GM18861 (cell line): ENCODE measurements around the gene RBMY1A1.
"Not testable (repeated sequence)": the region's sequence is repeated elsewhere in the genome, so short reads cannot be mapped to it uniquely, and the experiment has no call there.

Source experiments
- ATAC-seq: cut with Tn5 transposase; IDR thresholded peaks from one replicate; pipeline ENCODE4 v1.9.1; 2021; ENCODE audit not compliant: unreplicated experiment

Gene RBMY1A1

GRCh38 chrY:21534579-21534978 lies at the start of gene RBMY1A1:
Gene RBMY1A1, plus strand, starts transcription at chrY:21534879. Its CDS starts 2,013 bp downstream, at chrY:21536892.
- ATAC-seq: not testable (repeated sequence)

GRCh38 chrY:21511038-21511437 lies 23.6 kb upstream of the RBMY1A1 start, which contains the start of gene RBMY1B:
Gene RBMY1B, plus strand, starts transcription at chrY:21511338. Its CDS starts 2,013 bp downstream, at chrY:21513351.
- not testable (repeated sequence) for ATAC-seq

- not testable (repeated sequence) for ATAC-seq
Observed at GRCh38 chrY:21559316-21559984, 24.8 kb downstream of the RBMY1A1 start.

- ATAC-seq: no peak
Observed at GRCh38 chrY:21585449-21585848, 50.8 kb downstream of the RBMY1A1 start.

GRCh38 chrY:21586454-21586853 lies 51.8 kb downstream of the RBMY1A1 start:
- not testable (repeated sequence) for ATAC-seq

GRCh38 chrY:21592059-21592458 lies 57.4 kb downstream of the RBMY1A1 start:
- ATAC-seq: no peak

- not testable (repeated sequence) for ATAC-seq
Observed at GRCh38 chrY:21596287-21596686, 61.6 kb downstream of the RBMY1A1 start.
